Natural killer cell treated with Interleukin-12 subunit alpha and Interleukin-12 subunit beta and Interleukin-15 and Interleukin-18, amount 100 ng/mL, for 72 hours (primary cell): ENCODE results near the gene RFPL2. TPM values are rescaled to one million over a fixed set of nuclear protein-coding genes. Genes with fewer than 3 reads are reported as not detected.
"Not testable (repeated sequence)": the region's sequence is repeated elsewhere in the genome, so short reads cannot be mapped to it uniquely, and the experiment has no call there.

ENCODE experiments used
- ATAC-seq, 2 donors: fragments of 150-1000 bp; cut with Tn5 transposase in 1 of 2; sonication (Bioruptor Pico), chemical (Tn5 transposase) in 1 of 2; 2 replicates each; pipeline ENCODE4 v1.10.0; 2021
- DNase-seq: peaks from one replicate; pipeline ENCODE4 v3.0.0; 2022; ENCODE audit warnings: low spot score
- H3K27ac Mint-ChIP-seq, 2 donors: 1 replicate in 1 of 2; 2 replicates in 1 of 2; pipeline ENCODE4 v1.8.0; 2022; ENCODE audit warnings: mixed read lengths in 2 of 2, mild to moderate bottlenecking in 1 of 2, moderate library complexity in 1 of 2
- H3K27me3 Mint-ChIP-seq, 2 donors: 1 replicate in 1 of 2; 2 replicates in 1 of 2; pipeline ENCODE4 v1.8.0; 2022; ENCODE audit warnings: mixed read lengths in 2 of 2
- H3K36me3 Mint-ChIP-seq: one replicate; pipeline ENCODE4 v1.8.0; 2022; ENCODE audit warnings: mixed read lengths
- H3K4me1 Mint-ChIP-seq, 2 donors: 1 replicate in 1 of 2; 2 replicates in 1 of 2; pipeline ENCODE4 v1.8.0; 2022; ENCODE audit warnings: low read depth in 2 of 2, mixed read lengths in 2 of 2, mild to moderate bottlenecking in 1 of 2
- H3K4me3 Mint-ChIP-seq: one replicate; pipeline ENCODE4 v1.8.0; 2022; ENCODE audit warnings: mixed read lengths
- H3K9me3 Mint-ChIP-seq: 2 replicates; pipeline ENCODE4 v1.8.0; 2022; ENCODE audit warnings: mixed read lengths
- total RNA-seq, 2 donors: library from RNA; stranded (reverse); gene quantifications; one replicate each; pipeline ENCODE4 v1.2.3, GENCODE V29; 2022

Gene RFPL2
- total RNA-seq, 2 donors from 2014 or later, result not detected

GRCh38 chr22:32202161-32202538, 2.7 kb downstream of the RFPL2 start:
- DNase-seq (no peak), ATAC-seq (no peak)
- Mint-ChIP-seq H3K4me1 (peaks cover 4 to 27% of the 10 kb centered on the region in 2 donors), H3K27me3 (peaks cover 7 to 33% of the 10 kb centered on the region in 2 donors), H3K4me3 (no peak overlapping the region), H3K27ac (no peak overlapping the region), H3K36me3 (no peaks in the 10 kb centered on the region), H3K9me3 (no peaks in the 10 kb centered on the region)

GRCh38 chr22:32200752-32201151, 4.1 kb downstream of the RFPL2 start:
- H3K4me3 Mint-ChIP-seq, result no peak overlapping the region
- ATAC-seq, result no peak
- no peaks in the 10 kb centered on the region for H3K9me3 Mint-ChIP-seq
- no peak for DNase-seq
- peaks cover 17 to 30% of the 10 kb centered on the region in 2 donors for H3K27me3 Mint-ChIP-seq
- H3K27ac Mint-ChIP-seq, result no peak overlapping the region
- H3K36me3 Mint-ChIP-seq, result no peaks in the 10 kb centered on the region
- H3K4me1 Mint-ChIP-seq, result peaks cover 0 to 16% of the 10 kb centered on the region in 2 donors

GRCh38 chr22:32199961-32200360, 4.9 kb downstream of the RFPL2 start:
- no peak overlapping the region for H3K27ac Mint-ChIP-seq
- H3K4me1 Mint-ChIP-seq, result peaks cover 0 to 12% of the 10 kb centered on the region in 2 donors

GRCh38 chr22:32199341-32199740, 5.5 kb downstream of the RFPL2 start:
- H3K36me3 Mint-ChIP-seq, result no peaks in the 10 kb centered on the region
- ATAC-seq (no peak), DNase-seq (no peak)
- no peak overlapping the region for H3K27ac Mint-ChIP-seq
- peaks cover 0 to 6% of the 10 kb centered on the region in 2 donors for H3K4me1 Mint-ChIP-seq
- no peak overlapping the region for H3K4me3 Mint-ChIP-seq
- peaks cover 17 to 28% of the 10 kb centered on the region in 2 donors for H3K27me3 Mint-ChIP-seq
- no peaks in the 10 kb centered on the region for H3K9me3 Mint-ChIP-seq

More at GRCh38 chr22:32199961-32200360, 4.9 kb downstream of the RFPL2 start:
- DNase-seq (no peak), ATAC-seq (no peak)
- Mint-ChIP-seq H3K9me3 (no peaks in the 10 kb centered on the region), H3K27me3 (peaks cover 17 to 32% of the 10 kb centered on the region in 2 donors), H3K36me3 (no peaks in the 10 kb centered on the region), H3K4me3 (no peak overlapping the region)

GRCh38 chr22:32197553-32198226, 7.2 kb downstream of the RFPL2 start:
- not testable (repeated sequence) for H3K4me3 Mint-ChIP-seq, H3K27ac Mint-ChIP-seq, H3K4me1 Mint-ChIP-seq, H3K9me3 Mint-ChIP-seq, ATAC-seq, H3K36me3 Mint-ChIP-seq, DNase-seq
- H3K27me3 Mint-ChIP-seq, result peaks cover 17 to 22% of the 10 kb centered on the region in 2 donors

GRCh38 chr22:32195900-32196299, 9.0 kb downstream of the RFPL2 start:
- not testable (repeated sequence) for H3K4me3 Mint-ChIP-seq, DNase-seq, H3K4me1 Mint-ChIP-seq, H3K36me3 Mint-ChIP-seq, H3K9me3 Mint-ChIP-seq, H3K27ac Mint-ChIP-seq, ATAC-seq
- H3K27me3 Mint-ChIP-seq, result peaks cover 16 to 20% of the 10 kb centered on the region in 2 donors

- H3K4me1 Mint-ChIP-seq, ATAC-seq, H3K9me3 Mint-ChIP-seq, H3K27ac Mint-ChIP-seq, DNase-seq, H3K36me3 Mint-ChIP-seq, H3K4me3 Mint-ChIP-seq: not testable (repeated sequence)
- H3K27me3 Mint-ChIP-seq, result peaks cover 16% of the 10 kb centered on the region in 2 donors
These were observed 11.5 kb downstream of the RFPL2 start for GRCh38 chr22:32193346-32193745.

GRCh38 chr22:32191021-32191420, 13.9 kb downstream of the RFPL2 start:
- not testable (repeated sequence) for ATAC-seq, H3K4me1 Mint-ChIP-seq, H3K27ac Mint-ChIP-seq, H3K4me3 Mint-ChIP-seq, DNase-seq, H3K9me3 Mint-ChIP-seq, H3K36me3 Mint-ChIP-seq
- peaks cover 13 to 18% of the 10 kb centered on the region in 2 donors for H3K27me3 Mint-ChIP-seq

GRCh38 chr22:32185821-32186220, 19.1 kb downstream of the RFPL2 start:
- Mint-ChIP-seq H3K36me3 (no peaks in the 10 kb centered on the region), H3K4me3 (no peak overlapping the region), H3K27me3 (peaks cover 7 to 16% of the 10 kb centered on the region in 2 donors), H3K9me3 (no peaks in the 10 kb centered on the region), H3K27ac (no peak overlapping the region), H3K4me1 (no peaks in the 10 kb centered on the region)
- DNase-seq, result no peak
- ATAC-seq, result peak in 1 of 2 donors; percentile 48

GRCh38 chr22:32183625-32184024, 21.2 kb downstream of the RFPL2 start:
- Mint-ChIP-seq H3K27me3 (peaks cover 10 to 17% of the 10 kb centered on the region in 2 donors), H3K4me1 (no peaks in the 10 kb centered on the region), H3K27ac (no peak overlapping the region), H3K9me3 (no peaks in the 10 kb centered on the region), H3K4me3 (no peak overlapping the region), H3K36me3 (no peaks in the 10 kb centered on the region)
- DNase-seq (no peak), ATAC-seq (no peak)

- H3K27ac Mint-ChIP-seq, result no peak overlapping the region
- no peak for ATAC-seq
These were observed 23.8 kb downstream of the RFPL2 start for GRCh38 chr22:32181043-32181442.

GRCh38 chr22:32177221-32177765, 27.6 kb downstream of the RFPL2 start:
- H3K4me1 Mint-ChIP-seq, result peaks cover 0 to 2% of the 10 kb centered on the region in 2 donors
- peaks cover 25 to 26% of the 10 kb centered on the region in 2 donors for H3K27me3 Mint-ChIP-seq
- no peaks in the 10 kb centered on the region for H3K9me3 Mint-ChIP-seq
- ATAC-seq (no peak), DNase-seq (no peak)
- H3K4me3 Mint-ChIP-seq, result no peak overlapping the region
- H3K36me3 Mint-ChIP-seq, result no peaks in the 10 kb centered on the region
- no peak overlapping the region for H3K27ac Mint-ChIP-seq

More at GRCh38 chr22:32181043-32181442, 23.8 kb downstream of the RFPL2 start:
- H3K4me3 Mint-ChIP-seq, result no peak overlapping the region
- no peaks in the 10 kb centered on the region for H3K4me1 Mint-ChIP-seq
- H3K9me3 Mint-ChIP-seq, result no peaks in the 10 kb centered on the region
- peaks cover 12 to 25% of the 10 kb centered on the region in 2 donors for H3K27me3 Mint-ChIP-seq
- H3K36me3 Mint-ChIP-seq, result no peaks in the 10 kb centered on the region
- DNase-seq, result no peak

GRCh38 chr22:32175683-32176644, 28.9 kb downstream of the RFPL2 start:
- Mint-ChIP-seq H3K4me3 (no peak overlapping the region), H3K9me3 (no peaks in the 10 kb centered on the region), H3K27ac (no peak overlapping the region), H3K4me1 (peaks cover 0 to 2% of the 10 kb centered on the region in 2 donors), H3K27me3 (peaks cover 25 to 26% of the 10 kb centered on the region in 2 donors), H3K36me3 (no peaks in the 10 kb centered on the region)
- no peak for ATAC-seq
- no peak for DNase-seq
